ENCODE measurements around the gene TBC1D5.

GRCh38 chr3:17162116-17162515 is 580.3 kb downstream of the TBC1D5 start:
- TF ChIP-seq GATA3 (IDR thresholded peaks at IDR 0.05; ENCODE audit: low read depth, low read length) (no peak), GATA2 (IDR thresholded peaks at IDR 0.05; ENCODE audit: low read depth, low read length) (no peak)
